Activated effector memory CD4-positive, alpha-beta T cell treated with Interleukin-2 at 50 U/mL for 16 hours (primary cell): ENCODE results near the gene AFAP1L1.

Experiments used
- DNase-seq: peaks from one replicate; pipeline ENCODE4 v3.0.0-alpha.2; 2020

The AFAP1L1 gene

GRCh38 chr5:149355688-149356087 lies 84.0 kb downstream of the AFAP1L1 start:
- DNase-seq, result no peak

- no peak for DNase-seq
Measured at GRCh38 chr5:149356391-149356790, 84.7 kb downstream of the AFAP1L1 start.

GRCh38 chr5:149357370-149358293 lies 86.0 kb downstream of the AFAP1L1 start, which contains the start of gene PCYOX1L:
Gene PCYOX1L (plus strand): TSS chr5:149358046. CDS start chr5:149358069, 23 bp downstream.
- DNase-seq, result peak; percentile 96

DNA sequence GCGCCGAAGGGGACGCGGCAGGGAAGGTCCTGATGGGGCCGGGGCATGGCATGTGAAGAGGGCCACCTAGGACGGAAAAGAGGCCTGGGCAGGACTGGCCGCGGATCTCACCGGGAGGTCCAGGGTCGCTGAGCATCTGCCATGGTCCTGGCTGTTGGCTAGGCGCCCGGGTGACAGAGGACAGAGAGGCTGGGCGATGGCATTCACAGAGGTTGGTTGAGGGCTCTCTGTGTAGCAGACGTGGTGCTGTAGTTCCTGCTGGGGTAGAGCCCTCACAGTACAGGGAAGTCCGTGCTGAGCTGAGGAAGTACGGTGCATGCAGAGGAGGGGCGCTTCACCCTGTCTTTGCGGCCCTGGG lies 86.6 kb downstream of the AFAP1L1 start:
- peak; percentile 19 for DNase-seq

DNA sequence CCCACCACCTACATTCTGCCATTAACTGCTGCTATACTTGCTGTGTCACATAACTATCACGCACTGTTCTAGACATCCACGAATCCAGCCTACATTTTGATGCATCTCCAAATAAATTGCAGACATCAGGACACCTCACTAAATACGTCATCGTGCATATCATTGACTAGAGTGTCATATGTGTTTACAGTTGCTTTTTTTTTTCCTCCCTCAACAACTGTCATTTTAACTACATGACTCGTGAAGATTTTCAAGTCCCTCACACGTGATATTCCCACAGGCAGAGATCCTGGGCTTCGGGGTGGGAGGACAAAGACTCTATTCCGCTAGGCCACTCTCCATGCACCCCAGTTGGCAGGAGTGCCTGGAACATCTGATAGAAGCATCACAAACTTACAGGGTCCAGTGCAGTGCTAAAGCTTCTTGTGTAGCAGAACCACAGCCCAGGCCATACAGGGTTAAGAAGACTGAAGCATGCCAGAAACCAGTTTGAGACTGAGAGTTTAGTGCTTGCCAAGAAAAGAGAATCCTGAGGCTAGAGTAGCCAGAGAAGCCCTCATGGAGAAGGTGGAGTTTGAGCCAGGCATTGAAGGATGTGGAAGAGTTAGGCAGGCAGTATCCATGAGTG lies 87.3 kb downstream of the AFAP1L1 start:
- no peak for DNase-seq

GRCh38 chr5:149360272-149360671 lies 88.6 kb downstream of the AFAP1L1 start:
- DNase-seq, result no peak

- no peak for DNase-seq
Measured at GRCh38 chr5:149362541-149362940, 90.9 kb downstream of the AFAP1L1 start.

- no peak for DNase-seq
Measured at GRCh38 chr5:149363358-149363757, 91.7 kb downstream of the AFAP1L1 start.

GRCh38 chr5:149363936-149364335 lies 92.3 kb downstream of the AFAP1L1 start:
- no peak for DNase-seq

DNA sequence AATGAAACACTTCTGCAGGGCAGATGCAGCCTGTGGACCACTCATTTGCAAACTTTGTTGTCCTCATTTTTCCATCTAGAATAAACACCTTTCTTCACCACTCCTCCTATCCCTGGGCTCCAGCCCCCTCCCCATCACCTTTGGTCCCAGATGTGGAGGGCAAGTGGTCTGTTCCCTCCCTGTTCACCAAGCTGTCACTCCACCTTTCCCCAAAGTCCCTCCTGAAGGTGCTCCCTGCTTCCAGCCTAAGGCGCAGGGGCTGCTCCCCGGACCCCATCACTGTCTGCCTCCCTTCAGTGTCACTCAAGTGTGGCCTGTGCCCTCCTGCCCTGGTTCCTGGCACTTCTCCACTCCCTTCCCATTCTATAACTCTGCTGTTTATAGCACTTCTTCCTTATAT lies 93.1 kb downstream of the AFAP1L1 start:
- DNase-seq, result no peak

- DNase-seq, result no peak
Measured at GRCh38 chr5:149365418-149365817, 93.8 kb downstream of the AFAP1L1 start.

- no peak for DNase-seq
Measured at GRCh38 chr5:149366169-149366729, 94.6 kb downstream of the AFAP1L1 start.

DNA sequence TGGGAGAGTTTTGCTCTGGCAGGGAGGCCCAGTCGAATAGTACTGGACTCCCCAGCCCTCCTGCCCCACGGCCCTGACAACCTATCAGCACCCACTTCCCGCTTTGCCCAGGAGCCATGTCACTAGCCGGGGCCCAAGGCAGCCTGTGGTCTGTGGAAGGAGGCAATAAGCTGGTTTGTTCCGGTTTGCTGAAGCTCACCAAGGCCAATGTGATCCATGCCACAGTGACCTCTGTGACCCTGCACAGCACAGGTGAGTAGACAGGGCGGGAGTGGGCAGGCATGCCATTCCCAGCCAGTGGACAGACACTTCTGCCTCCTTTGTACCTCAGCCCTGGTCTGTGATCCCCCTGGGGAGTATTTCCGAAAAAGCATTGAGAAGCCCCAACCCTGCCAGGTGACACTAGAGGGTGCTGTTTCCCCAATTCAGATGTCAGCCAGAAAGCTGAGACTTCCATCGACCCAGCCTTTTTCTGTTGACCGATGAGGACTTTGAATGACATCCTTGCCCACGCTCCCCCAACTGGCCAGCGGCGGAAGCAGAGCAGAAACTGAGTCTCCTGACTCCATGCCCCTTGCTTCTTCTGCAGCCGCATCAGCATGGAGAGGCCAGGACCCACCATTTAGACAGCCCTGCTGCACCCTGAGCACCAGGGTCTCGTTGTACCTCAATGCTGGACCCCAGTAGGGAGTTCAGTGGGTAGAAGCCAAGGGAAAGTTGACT lies 95.8 kb downstream of the AFAP1L1 start:
- DNase-seq, result peak; percentile 32

DNA sequence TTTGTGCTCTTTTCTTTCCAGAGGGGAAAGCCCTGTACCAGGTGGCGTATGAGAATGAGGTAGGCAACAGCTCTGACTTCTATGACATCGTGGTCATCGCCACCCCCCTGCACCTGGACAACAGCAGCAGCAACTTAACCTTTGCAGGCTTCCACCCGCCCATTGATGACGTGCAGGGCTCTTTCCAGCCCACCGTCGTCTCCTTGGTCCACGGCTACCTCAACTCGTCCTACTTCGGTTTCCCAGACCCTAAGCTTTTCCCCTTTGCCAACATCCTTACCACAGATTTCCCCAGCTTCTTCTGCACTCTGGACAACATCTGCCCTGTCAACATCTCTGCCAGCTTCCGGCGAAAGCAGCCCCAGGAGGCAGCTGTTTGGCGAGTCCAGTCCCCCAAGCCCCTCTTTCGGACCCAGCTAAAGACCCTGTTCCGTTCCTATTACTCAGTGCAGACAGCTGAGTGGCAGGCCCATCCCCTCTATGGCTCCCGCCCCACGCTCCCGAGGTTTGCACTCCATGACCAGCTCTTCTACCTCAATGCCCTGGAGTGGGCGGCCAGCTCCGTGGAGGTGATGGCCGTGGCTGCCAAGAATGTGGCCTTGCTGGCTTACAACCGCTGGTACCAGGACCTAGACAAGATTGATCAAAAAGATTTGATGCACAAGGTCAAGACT lies 96.5 kb downstream of the AFAP1L1 start:
- no peak for DNase-seq

DNA sequence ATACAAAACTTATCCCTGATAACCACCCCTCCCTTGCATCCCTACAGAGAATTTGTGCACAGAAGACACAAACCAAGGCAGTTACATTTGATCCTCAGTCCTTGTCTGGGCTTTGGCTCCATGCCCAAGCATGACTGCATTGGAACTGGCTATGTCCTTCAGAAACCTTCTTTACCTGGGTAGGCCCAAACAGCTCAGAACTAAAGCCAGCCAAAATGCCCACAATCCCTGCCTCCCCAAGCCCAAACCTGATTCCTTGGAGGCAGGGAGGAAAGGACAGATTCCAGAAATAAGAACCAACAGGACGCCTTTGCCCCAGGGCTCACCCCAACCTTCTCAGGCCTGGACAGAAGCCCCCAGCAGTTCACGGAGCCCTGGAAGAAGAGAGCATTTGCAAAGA lies 99.2 kb downstream of the AFAP1L1 start:
- no peak for DNase-seq

DNA sequence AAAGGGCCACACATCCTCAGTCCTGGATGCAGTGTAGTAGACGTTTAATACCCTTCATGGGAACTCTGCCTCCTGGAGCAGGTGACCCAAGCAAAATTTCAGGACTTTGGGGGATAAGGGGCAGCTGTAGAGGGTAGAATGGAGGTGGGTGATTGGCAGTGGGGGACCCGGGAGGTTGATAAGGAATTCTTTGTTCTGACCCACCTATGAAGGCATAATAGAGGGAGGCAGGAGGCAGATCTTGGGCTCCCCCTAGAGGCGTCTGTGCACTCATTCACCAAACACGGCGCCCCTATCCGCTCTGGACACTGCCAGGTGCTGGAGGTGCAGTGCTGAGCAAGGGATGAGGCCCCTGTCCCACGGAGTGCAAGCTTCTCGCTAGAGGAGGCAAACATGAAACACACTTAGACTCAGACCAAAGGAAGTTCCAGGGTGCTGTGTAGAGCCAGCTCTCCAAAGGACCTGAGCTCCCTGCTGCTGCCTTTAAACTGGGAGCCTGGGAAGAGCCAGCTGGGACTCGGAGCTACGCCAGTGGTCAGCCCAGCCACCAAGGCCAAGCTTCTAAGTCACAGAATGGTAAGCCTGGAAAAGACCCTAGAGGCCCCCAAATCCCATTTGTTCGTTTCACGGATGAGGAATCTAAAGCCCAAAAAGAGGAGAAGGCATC lies 99.8 kb downstream of the AFAP1L1 start:
- DNase-seq, result peak; percentile 53

- no peak for DNase-seq
Measured at GRCh38 chr5:149372076-149372795, 100.6 kb downstream of the AFAP1L1 start.

GRCh38 chr5:149372932-149373331 lies 101.3 kb downstream of the AFAP1L1 start:
- DNase-seq, result no peak

DNA sequence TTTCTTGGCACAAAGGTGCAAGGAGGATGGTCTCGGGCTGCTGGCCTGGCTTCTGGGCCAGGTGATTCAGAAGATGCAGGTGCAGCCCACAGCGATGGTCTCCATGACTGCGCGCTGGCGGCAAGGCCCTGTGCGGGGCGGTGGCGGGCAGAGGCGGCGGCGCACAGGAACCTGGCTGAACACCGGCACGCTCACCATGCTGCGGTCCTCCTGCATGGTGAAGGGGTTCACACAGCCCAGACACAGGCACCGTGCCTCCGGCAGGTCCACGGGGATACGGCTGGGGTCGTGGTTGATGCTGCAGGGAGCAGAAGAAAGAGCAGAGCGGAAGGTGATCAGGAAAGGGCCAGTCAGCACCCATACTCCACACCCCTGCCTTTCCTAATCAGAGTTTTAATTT lies 102.6 kb downstream of the AFAP1L1 start:
- no peak for DNase-seq

DNA sequence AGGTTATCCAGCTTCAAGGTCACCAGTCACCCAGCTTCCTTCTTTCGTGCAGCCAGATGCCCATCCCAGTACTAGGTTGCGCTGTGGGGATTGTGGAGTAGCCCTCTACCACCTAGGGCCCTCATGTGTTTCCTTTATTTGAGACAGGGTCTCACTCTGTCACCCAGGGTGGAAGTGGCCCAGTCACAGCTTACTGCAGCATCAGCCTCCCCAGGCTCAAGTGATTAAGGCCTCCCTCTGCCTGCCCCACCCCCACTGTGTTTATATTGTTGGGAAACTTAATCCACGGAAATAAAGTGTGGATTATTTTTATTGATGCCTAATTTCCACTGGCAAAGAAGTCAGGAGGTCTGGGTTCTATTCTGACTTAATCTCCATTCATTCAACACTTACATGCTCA lies 103.1 kb downstream of the AFAP1L1 start:
- no peak for DNase-seq

- no peak for DNase-seq
Measured at GRCh38 chr5:149375434-149375833, 103.8 kb downstream of the AFAP1L1 start.
